Spinal cord (tissue), 10 donors: ENCODE data around the gene LARP1B. TPM values are rescaled to one million over a fixed set of nuclear protein-coding genes. Genes with fewer than 3 reads are reported as not detected.

ENCODE experiments used
- DNase-seq, 6 donors: peaks; one replicate each; pipeline versions ENCODE4 v3.0.0 to v3.0.0-alpha.2; 2013 to 2015; ENCODE audit warnings: low spot score in 6 of 6, low read depth in 4 of 6
- H3K27ac ChIP-seq: one replicate; pipeline ENCODE4 v1.5.1; 2013; ENCODE audit warnings: low read depth, low read length, control low read depth
- H3K27me3 ChIP-seq: one replicate; pipeline ENCODE4 v1.6.1; 2013; ENCODE audit warnings: low read length; ENCODE audit not compliant: control insufficient read depth, insufficient read depth
- H3K36me3 ChIP-seq: one replicate; pipeline ENCODE4 v1.6.1; 2013; ENCODE audit warnings: low read length; ENCODE audit not compliant: control insufficient read depth, insufficient read depth
- H3K4me1 ChIP-seq: one replicate; pipeline ENCODE4 v1.6.1; 2013; ENCODE audit warnings: low read length; ENCODE audit not compliant: control insufficient read depth, insufficient read depth
- H3K4me3 ChIP-seq: one replicate; pipeline ENCODE4 v1.5.1; 2013; ENCODE audit warnings: low read depth, low read length, control low read depth
- H3K9me3 ChIP-seq: one replicate; pipeline ENCODE4 v1.6.1; 2013; ENCODE audit warnings: low read length; ENCODE audit not compliant: control insufficient read depth, insufficient read depth
- WGBS: methylation state at CpG from one replicate; pipeline ENCODE4 v1.1.5; 2013; ENCODE audit warnings: missing lambda C conversion rate; ENCODE audit not compliant: insufficient coverage; 5-methylcytosine and 5-hydroxymethylcytosine counted together
- polyA plus RNA-seq, 2 donors: library from polyadenylated mRNA; unstranded; fragments of 120-200 nt; gene quantifications; one replicate each; pipeline ENCODE4 v1.2.1, GENCODE V29; 2013; ENCODE audit not compliant: insufficient read length in 2 of 2
- total RNA-seq, 2 donors: library from RNA; depleted of rRNA in 1 of 2; stranded (reverse); fragments of 120-200 nt in 1 of 2; fragments of >200 nt in 1 of 2; gene quantifications; one replicate each; pipeline versions ENCODE4 v1.2.3 to v1.2.4, GENCODE V29; 2013 to 2014
- donor health status: healthy.

The LARP1B gene
- total and polyA plus RNA-seq, 4 donors = 17.1 to 39.0 (median 26.4) TPM

GRCh38 chr4:128186623-128187022, 125.5 kb downstream of the LARP1B start:
- Histone ChIP-seq H3K9me3 (peaks cover 4% of the 10 kb centered on the region), H3K4me1 (no peaks in the 10 kb centered on the region), H3K36me3 (peaks cover 3% of the 10 kb centered on the region), H3K4me3 (no peak overlapping the region), H3K27ac (no peak overlapping the region), H3K27me3 (no peaks in the 10 kb centered on the region)
- 92% methylated on average over 2 of the region's 2 CpGs for WGBS
- DNase-seq = no peak

- Histone ChIP-seq H3K4me3 (no peak overlapping the region), H3K36me3 (peaks cover 3% of the 10 kb centered on the region), H3K4me1 (no peaks in the 10 kb centered on the region), H3K27ac (no peak overlapping the region), H3K9me3 (peaks cover 4% of the 10 kb centered on the region), H3K27me3 (no peaks in the 10 kb centered on the region)
- no CpG with 5 or more reads among the region's 5 CpGs for WGBS
- DNase-seq = peak; percentile 46 to 94 (median 60)
Observed at GRCh38 chr4:128191115-128191781, 130.1 kb downstream of the LARP1B start.

GRCh38 chr4:128220286-128221235, 159.4 kb downstream of the LARP1B start:
- Histone ChIP-seq H3K27ac (no peak overlapping the region), H3K4me1 (no peaks in the 10 kb centered on the region), H3K4me3 (no peak overlapping the region), H3K27me3 (no peaks in the 10 kb centered on the region), H3K9me3 (no peaks in the 10 kb centered on the region), H3K36me3 (peaks cover 3% of the 10 kb centered on the region)
- WGBS = no CpG with 5 or more reads among the region's 8 CpGs
- DNase-seq = peak in 2 of 6 donors; percentile 22 to 27

GRCh38 chr4:128221586-128221985, 160.5 kb downstream of the LARP1B start:
- Histone ChIP-seq H3K27ac (no peak overlapping the region), H3K36me3 (peaks cover 3% of the 10 kb centered on the region), H3K4me1 (no peaks in the 10 kb centered on the region), H3K27me3 (no peaks in the 10 kb centered on the region), H3K4me3 (no peak overlapping the region), H3K9me3 (no peaks in the 10 kb centered on the region)
- peak in 2 of 6 donors; percentile 17 for DNase-seq

GRCh38 chr4:128225148-128225547, 164.0 kb downstream of the LARP1B start:
- peak in 2 of 6 donors; percentile 46 to 53 for DNase-seq
- no peaks in the 10 kb centered on the region for H3K27me3 ChIP-seq
- no peaks in the 10 kb centered on the region for H3K9me3 ChIP-seq
- peaks cover 3% of the 10 kb centered on the region for H3K36me3 ChIP-seq
- WGBS = 60% methylated on average over 1 of the region's 2 CpGs
- no peak overlapping the region for H3K27ac ChIP-seq
- H3K4me3 ChIP-seq = no peak overlapping the region
- peaks cover 4% of the 10 kb centered on the region for H3K4me1 ChIP-seq

GRCh38 chr4:128227991-128228571, 167.0 kb downstream of the LARP1B start:
- no peak overlapping the region for H3K27ac ChIP-seq
- H3K9me3 ChIP-seq = no peaks in the 10 kb centered on the region
- H3K4me1 ChIP-seq = peaks cover 4% of the 10 kb centered on the region
- DNase-seq = peak in 2 of 6 donors; percentile 15 to 28
- H3K4me3 ChIP-seq = no peak overlapping the region
- H3K27me3 ChIP-seq = no peaks in the 10 kb centered on the region
- 44% methylated on average over 1 of the region's 2 CpGs for WGBS
- H3K36me3 ChIP-seq = peaks cover under 1% of the 10 kb centered on the region

- Histone ChIP-seq H3K27ac (no peak overlapping the region), H3K4me1 (peaks cover 4% of the 10 kb centered on the region), H3K9me3 (no peaks in the 10 kb centered on the region), H3K36me3 (no peaks in the 10 kb centered on the region), H3K4me3 (no peak overlapping the region), H3K27me3 (no peaks in the 10 kb centered on the region)
- peak in 2 of 6 donors; percentile 59 to 68 for DNase-seq
- WGBS = no CpG with 5 or more reads among the region's 6 CpGs
Observed at GRCh38 chr4:128228845-128229795, 168.0 kb downstream of the LARP1B start.

GRCh38 chr4:128232719-128233118, 171.6 kb downstream of the LARP1B start:
- Histone ChIP-seq H3K4me3 (no peak overlapping the region), H3K4me1 (peaks cover 4% of the 10 kb centered on the region), H3K9me3 (no peaks in the 10 kb centered on the region), H3K36me3 (no peaks in the 10 kb centered on the region), H3K27ac (no peak overlapping the region), H3K27me3 (no peaks in the 10 kb centered on the region)
- WGBS = no CpG with 5 or more reads among the region's 3 CpGs
- DNase-seq = no peak

- WGBS = 100% methylated on average over 2 of the region's 3 CpGs
Observed at GRCh38 chr4:128234836-128235235, 173.7 kb downstream of the LARP1B start.

More at GRCh38 chr4:128234836-128235235, 173.7 kb downstream of the LARP1B start:
- Histone ChIP-seq H3K4me1 (no peaks in the 10 kb centered on the region), H3K27me3 (no peaks in the 10 kb centered on the region), H3K27ac (no peak overlapping the region), H3K4me3 (no peak overlapping the region), H3K9me3 (no peaks in the 10 kb centered on the region), H3K36me3 (no peaks in the 10 kb centered on the region)
- DNase-seq = no peak
